SK-N-SH (cell line): ENCODE data around the gene SLC4A2.

Source experiments
- ELF1 ChIP-seq: IDR thresholded peaks from 2 replicates; pipeline ENCODE4 v1.4.0; 2012
- EZH2phosphoT487 ChIP-seq: fragments of 200-600 bp; sonication (generic); IDR thresholded peaks from 2 replicates; pipeline ENCODE4 v1.6.1; 2017; ENCODE audit warnings: low read depth, mixed run types, mild to moderate bottlenecking, antibody characterized with exemption, moderate library complexity, borderline replicate concordance
- MXI1 ChIP-seq: IDR thresholded peaks from 2 replicates; pipeline ENCODE4 v1.6.1; 2012; ENCODE audit warnings: mild to moderate bottlenecking, low read depth, low read length, improper control_type of control experiment
- RAD21 ChIP-seq: IDR thresholded peaks from 2 replicates; pipeline ENCODE4 v1.6.1; 2012; ENCODE audit warnings: mild to moderate bottlenecking, low read length
- SIN3A ChIP-seq: IDR thresholded peaks from 2 replicates; pipeline ENCODE4 v1.6.1; 2012; ENCODE audit warnings: low read depth, mild to moderate bottlenecking, low read length, moderate library complexity, borderline replicate concordance
- TAF1 ChIP-seq: IDR thresholded peaks from 2 replicates; pipeline ENCODE4 v1.6.1; 2012; ENCODE audit warnings: low read depth, mild to moderate bottlenecking, low read length, moderate library complexity, borderline replicate concordance
- USF2 ChIP-seq: fragments of 150-350 bp; IDR thresholded peaks from 2 replicates; pipeline ENCODE4 v1.6.1; 2017; ENCODE audit warnings: antibody characterized with exemption, low read length, low read depth, borderline replicate concordance
- TF ChIP-seq, protein P1 (sequence below): IDR thresholded peaks from 2 replicates; pipeline ENCODE4 v1.4.0; 2012; ENCODE audit warnings: low read depth
- TF ChIP-seq, protein P2 (sequence below): fragments of 200-600 bp; sonication (generic); IDR thresholded peaks from 2 replicates; pipeline ENCODE4 v1.6.1; 2017; ENCODE audit warnings: antibody characterized with exemption, mild to moderate bottlenecking, moderate library complexity

DNA sequence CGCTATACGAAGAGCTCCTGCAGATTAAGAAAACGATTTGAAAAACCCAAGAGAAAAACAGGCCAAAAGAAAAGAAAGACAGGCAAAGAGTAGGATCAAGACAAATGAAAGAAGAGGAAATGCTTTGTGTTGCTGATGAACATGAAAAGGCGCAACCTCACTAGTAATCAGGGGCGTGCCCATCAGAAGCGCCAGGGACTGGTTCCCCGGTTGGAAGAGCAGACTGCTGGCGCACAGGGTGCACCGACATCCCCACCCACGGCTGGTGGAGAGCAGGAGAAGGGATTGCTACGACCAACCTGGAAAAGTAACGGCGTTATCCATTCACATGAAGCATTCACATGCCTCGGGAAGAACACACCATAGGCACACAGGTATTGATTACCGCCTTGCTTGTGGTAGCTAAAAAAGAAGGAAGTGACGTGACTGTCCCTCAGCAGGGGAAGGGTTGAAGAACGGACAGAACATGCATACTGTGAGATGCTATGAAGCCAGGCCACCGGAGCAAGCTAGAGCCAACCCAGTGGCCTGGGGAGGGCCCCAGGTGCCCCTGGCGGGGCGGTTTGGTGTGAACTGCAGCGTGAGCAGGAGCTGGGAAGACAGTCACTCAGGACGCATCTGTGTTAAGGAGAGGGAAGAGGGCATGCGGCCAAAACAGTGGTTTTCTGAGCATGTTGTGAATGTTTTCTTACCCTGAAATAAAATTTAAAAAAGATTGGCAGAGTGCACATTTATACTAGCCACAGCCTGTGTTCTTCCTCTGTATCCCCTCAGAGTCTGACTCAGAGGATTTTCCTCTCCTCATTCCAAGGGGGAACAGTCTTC, 45.2 kb downstream of the SLC4A2 start:
- TF ChIP-seq MXI1: no peak
- TF ChIP-seq ELF1: no peak
- no peak for TF ChIP-seq SIN3A
- TF ChIP-seq, protein P1, sequence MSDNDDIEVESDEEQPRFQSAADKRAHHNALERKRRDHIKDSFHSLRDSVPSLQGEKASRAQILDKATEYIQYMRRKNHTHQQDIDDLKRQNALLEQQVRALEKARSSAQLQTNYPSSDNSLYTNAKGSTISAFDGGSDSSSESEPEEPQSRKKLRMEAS: no peak
- no peak for TF ChIP-seq EZH2phosphoT487
- no peak for TF ChIP-seq USF2
- TF ChIP-seq, protein P2, sequence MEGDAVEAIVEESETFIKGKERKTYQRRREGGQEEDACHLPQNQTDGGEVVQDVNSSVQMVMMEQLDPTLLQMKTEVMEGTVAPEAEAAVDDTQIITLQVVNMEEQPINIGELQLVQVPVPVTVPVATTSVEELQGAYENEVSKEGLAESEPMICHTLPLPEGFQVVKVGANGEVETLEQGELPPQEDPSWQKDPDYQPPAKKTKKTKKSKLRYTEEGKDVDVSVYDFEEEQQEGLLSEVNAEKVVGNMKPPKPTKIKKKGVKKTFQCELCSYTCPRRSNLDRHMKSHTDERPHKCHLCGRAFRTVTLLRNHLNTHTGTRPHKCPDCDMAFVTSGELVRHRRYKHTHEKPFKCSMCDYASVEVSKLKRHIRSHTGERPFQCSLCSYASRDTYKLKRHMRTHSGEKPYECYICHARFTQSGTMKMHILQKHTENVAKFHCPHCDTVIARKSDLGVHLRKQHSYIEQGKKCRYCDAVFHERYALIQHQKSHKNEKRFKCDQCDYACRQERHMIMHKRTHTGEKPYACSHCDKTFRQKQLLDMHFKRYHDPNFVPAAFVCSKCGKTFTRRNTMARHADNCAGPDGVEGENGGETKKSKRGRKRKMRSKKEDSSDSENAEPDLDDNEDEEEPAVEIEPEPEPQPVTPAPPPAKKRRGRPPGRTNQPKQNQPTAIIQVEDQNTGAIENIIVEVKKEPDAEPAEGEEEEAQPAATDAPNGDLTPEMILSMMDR: no peak
- no peak for TF ChIP-seq TAF1
- TF ChIP-seq RAD21: no peak
